Activated CD8-positive, alpha-beta T cell treated with anti-CD3 and anti-CD28 coated beads for 36 hours (primary cell): ENCODE results near the gene FOLR2. TPM values are rescaled to one million over a fixed set of nuclear protein-coding genes. Genes with fewer than 3 reads are reported as not detected.

ENCODE experiments used
- ATAC-seq: fragments of 200-7000 bp; cut with Tn5 transposase; one replicate; pipeline ENCODE4 v1.10.0; 2021; ENCODE audit warnings: mild to moderate bottlenecking, moderate library complexity
- CTCF ChIA-PET: fragments of 350-600 bp; sonication (Branson Sonifier 250); formaldehyde crosslinking; loops from one replicate; lab custom pipeline; 2021; ENCODE audit warnings: antibody characterized with exemption; lab: Charles Lee
- POLR2A ChIA-PET: fragments of 350-600 bp; sonication (Branson Sonifier 250); formaldehyde crosslinking; loops from one replicate; lab custom pipeline; 2021; ENCODE audit warnings: antibody characterized with exemption; lab: Charles Lee
- DNase-seq: peaks from one replicate; pipeline ENCODE4 v3.0.0-alpha.2; 2020
- H3K27ac Mint-ChIP-seq: one replicate; pipeline ENCODE4 v1.8.0; 2021; ENCODE audit warnings: mild to moderate bottlenecking, mixed read lengths
- H3K27me3 Mint-ChIP-seq: one replicate; pipeline ENCODE4 v1.8.0; 2021; ENCODE audit warnings: mixed read lengths
- H3K36me3 Mint-ChIP-seq: one replicate; pipeline ENCODE4 v1.8.0; 2021; ENCODE audit warnings: low read depth, mixed read lengths
- H3K4me1 Mint-ChIP-seq: one replicate; pipeline ENCODE4 v1.8.0; 2021; ENCODE audit warnings: low read depth, mixed read lengths
- H3K4me3 Mint-ChIP-seq: one replicate; pipeline ENCODE4 v1.8.0; 2021; ENCODE audit warnings: mild to moderate bottlenecking, moderate library complexity, mixed read lengths
- H3K9me3 Mint-ChIP-seq: one replicate; pipeline ENCODE4 v1.8.0; 2021; ENCODE audit warnings: mixed read lengths
- intact Hi-C: fragments of 100-400 bp; cut with micrococcal nuclease; formaldehyde crosslinking; loops from one replicate; pipeline ENCODE4 v1.10.0; 2022
- total RNA-seq, 2 experiments: library from RNA; stranded (reverse); gene quantifications; one replicate each; pipeline ENCODE4 v1.2.3, GENCODE V29; 2021
- TF ChIP-seq, protein P1 (sequence below): fragments of 200-600 bp; IDR thresholded peaks from one replicate; pipeline ENCODE4 v1.8.0; 2022; ENCODE audit warnings: antibody characterized with exemption, mild to moderate bottlenecking

FOLR2 gene
- total RNA-seq, 2 experiments from 2014 or later, result not detected

GRCh38 chr11:72244361-72245262, 28.0 kb downstream of the FOLR2 start:
- POLR2A ChIA-PET, result interaction anchor here (2.5 kb wide), 1 partner anchor 22 kb away, joined by 7 read pairs; no protein-coding TSS in a partner anchor
- ATAC-seq (no peak), DNase-seq (no peak)
- Mint-ChIP-seq H3K9me3 (no peaks in the 10 kb centered on the region), H3K36me3 (peaks cover 2% of the 10 kb centered on the region), H3K27ac (no peak overlapping the region), H3K4me3 (no peak overlapping the region), H3K4me1 (peaks cover 15% of the 10 kb centered on the region), H3K27me3 (peaks cover 44% of the 10 kb centered on the region)
- intact Hi-C loops, result no loop called here
- TF ChIP-seq, protein P1, sequence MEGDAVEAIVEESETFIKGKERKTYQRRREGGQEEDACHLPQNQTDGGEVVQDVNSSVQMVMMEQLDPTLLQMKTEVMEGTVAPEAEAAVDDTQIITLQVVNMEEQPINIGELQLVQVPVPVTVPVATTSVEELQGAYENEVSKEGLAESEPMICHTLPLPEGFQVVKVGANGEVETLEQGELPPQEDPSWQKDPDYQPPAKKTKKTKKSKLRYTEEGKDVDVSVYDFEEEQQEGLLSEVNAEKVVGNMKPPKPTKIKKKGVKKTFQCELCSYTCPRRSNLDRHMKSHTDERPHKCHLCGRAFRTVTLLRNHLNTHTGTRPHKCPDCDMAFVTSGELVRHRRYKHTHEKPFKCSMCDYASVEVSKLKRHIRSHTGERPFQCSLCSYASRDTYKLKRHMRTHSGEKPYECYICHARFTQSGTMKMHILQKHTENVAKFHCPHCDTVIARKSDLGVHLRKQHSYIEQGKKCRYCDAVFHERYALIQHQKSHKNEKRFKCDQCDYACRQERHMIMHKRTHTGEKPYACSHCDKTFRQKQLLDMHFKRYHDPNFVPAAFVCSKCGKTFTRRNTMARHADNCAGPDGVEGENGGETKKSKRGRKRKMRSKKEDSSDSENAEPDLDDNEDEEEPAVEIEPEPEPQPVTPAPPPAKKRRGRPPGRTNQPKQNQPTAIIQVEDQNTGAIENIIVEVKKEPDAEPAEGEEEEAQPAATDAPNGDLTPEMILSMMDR, result no peak
- CTCF ChIA-PET, result interaction anchor here (1.1 to 2.1 kb wide), 3 partner anchors 9 to 186 kb away, joined by 3 to 7 read pairs (median 3); no protein-coding TSS in a partner anchor

DNA sequence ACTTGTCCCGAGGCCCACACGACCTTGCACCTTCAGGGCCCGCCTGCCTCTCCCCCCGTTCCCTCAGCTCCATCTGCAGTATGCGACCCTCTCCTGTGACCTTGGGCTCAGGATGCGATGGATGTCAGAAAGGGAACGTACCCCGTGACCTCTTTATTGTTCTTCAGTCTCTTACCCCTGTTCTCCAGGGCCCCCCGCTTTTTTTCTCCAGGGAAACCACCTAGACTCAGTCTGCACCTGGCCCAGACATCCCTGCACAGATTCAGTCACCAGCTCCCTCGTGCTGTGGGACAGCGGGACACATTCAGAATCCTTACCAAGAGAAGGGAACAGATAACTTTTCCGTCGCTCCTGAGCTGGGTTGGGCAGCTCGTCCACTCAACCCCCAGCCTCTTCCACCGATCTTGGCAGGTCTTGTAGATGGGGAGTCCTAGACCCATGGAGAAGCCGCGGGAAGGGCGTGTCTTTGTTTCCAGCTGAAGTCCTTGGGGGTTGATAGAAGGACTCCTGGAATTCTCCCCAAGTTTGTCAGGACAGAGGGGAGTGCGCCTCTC, 28.7 kb downstream of the FOLR2 start:
- Mint-ChIP-seq H3K36me3 (peaks cover 2% of the 10 kb centered on the region), H3K9me3 (no peaks in the 10 kb centered on the region), H3K27me3 (peaks cover 43% of the 10 kb centered on the region), H3K4me1 (peaks cover 13% of the 10 kb centered on the region), H3K4me3 (no peak overlapping the region), H3K27ac (no peak overlapping the region)
- POLR2A ChIA-PET, result interaction anchor here (2.5 kb wide), 1 partner anchor 22 kb away, joined by 7 read pairs; no protein-coding TSS in a partner anchor
- DNase-seq (no peak), ATAC-seq (no peak)
- intact Hi-C loops, result no loop called here
- CTCF ChIA-PET, result interaction anchor here (1.1 to 2.1 kb wide), 2 partner anchors 170 to 185 kb away, joined by 3 to 7 read pairs; no protein-coding TSS in a partner anchor
- TF ChIP-seq, protein P1, result no peak

DNA sequence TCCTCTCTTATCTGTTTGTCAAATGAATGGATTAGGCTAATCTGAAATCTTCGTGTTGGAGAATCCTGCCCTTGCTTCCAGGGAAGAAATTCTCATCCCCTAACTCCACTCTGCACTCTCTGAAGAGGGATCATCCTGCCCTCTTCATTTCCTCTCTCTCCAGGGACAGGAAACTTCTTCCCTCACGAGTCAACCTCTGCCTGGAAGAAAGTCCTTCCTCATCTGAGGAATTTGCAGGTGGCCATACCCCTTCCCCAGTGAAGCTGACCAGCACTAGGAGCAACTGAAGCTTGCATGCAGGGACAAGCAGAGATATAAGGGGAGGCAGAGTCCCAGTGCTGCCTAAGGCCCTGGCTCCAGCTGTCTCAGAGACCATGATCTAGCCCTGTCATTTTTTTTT, 31.0 kb downstream of the FOLR2 start:
- no peak overlapping the region for H3K4me3 Mint-ChIP-seq
- H3K27ac Mint-ChIP-seq, result no peak overlapping the region
- H3K36me3 Mint-ChIP-seq, result peaks cover 2% of the 10 kb centered on the region
- H3K4me1 Mint-ChIP-seq, result peaks cover 7% of the 10 kb centered on the region
- ChIA-PET POLR2A (no interaction called here), CTCF (interaction anchor here (2.0 kb wide), 1 partner anchor 183 kb away, joined by 6 read pairs; no protein-coding TSS in a partner anchor)
- peaks cover 22% of the 10 kb centered on the region for H3K27me3 Mint-ChIP-seq
- ATAC-seq (no peak), DNase-seq (no peak)
- no peaks in the 10 kb centered on the region for H3K9me3 Mint-ChIP-seq
- TF ChIP-seq, protein P1, result no peak
- intact Hi-C loops, result no loop called here

DNA sequence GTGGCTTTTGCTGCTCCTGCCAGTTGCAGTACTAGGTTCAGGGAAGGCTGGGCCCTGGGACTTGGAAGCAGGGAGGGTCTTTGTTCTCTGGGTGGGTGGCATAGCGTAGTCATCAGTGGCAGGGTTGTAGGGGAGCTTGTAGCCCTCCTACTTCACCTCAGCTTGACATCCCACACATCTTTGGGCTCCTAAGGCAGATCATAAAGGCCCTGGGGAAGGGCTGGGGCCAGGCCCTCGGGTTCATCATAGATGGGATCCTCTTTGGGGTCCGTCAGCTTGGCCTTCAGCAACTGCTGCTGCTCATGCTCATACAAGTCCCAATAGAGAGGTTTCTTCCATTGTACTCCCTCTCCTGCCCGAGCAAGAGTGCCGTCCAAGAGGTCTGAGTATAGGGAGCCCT, 33.4 kb downstream of the FOLR2 start:
- Mint-ChIP-seq H3K27me3 (peaks cover 7% of the 10 kb centered on the region), H3K4me3 (no peak overlapping the region), H3K36me3 (no peaks in the 10 kb centered on the region), H3K9me3 (no peaks in the 10 kb centered on the region), H3K27ac (no peak overlapping the region), H3K4me1 (no peaks in the 10 kb centered on the region)
- intact Hi-C loops, result no loop called here
- ChIA-PET POLR2A (no interaction called here), CTCF (no interaction called here)
- ATAC-seq, result no peak
- no peak for DNase-seq
- TF ChIP-seq, protein P1, result no peak
